Chondrocyte (in vitro differentiated cells): ENCODE measurements around the gene LRP6. TPM values are rescaled to one million over a fixed set of nuclear protein-coding genes. Genes with fewer than 3 reads are reported as not detected.

Experiments
- DNase-seq: peaks from one replicate; pipeline ENCODE4 v3.0.0; 2021; ENCODE audit warnings: mixed read lengths, low spot score
- H3K27ac Mint-ChIP-seq: one replicate; pipeline ENCODE4 v1.8.0; 2021; ENCODE audit warnings: mild to moderate bottlenecking, moderate library complexity, mixed read lengths; ENCODE audit not compliant: unreplicated experiment
- H3K27me3 Mint-ChIP-seq: 2 replicates; pipeline ENCODE4 v1.8.0; 2021; ENCODE audit warnings: low read depth, mixed read lengths
- H3K36me3 Mint-ChIP-seq: 2 replicates; pipeline ENCODE4 v1.8.0; 2021; ENCODE audit warnings: low read depth, mixed read lengths
- H3K4me1 Mint-ChIP-seq: 2 replicates; pipeline ENCODE4 v1.8.0; 2021; ENCODE audit warnings: low read depth, mild to moderate bottlenecking, mixed read lengths
- H3K4me3 Mint-ChIP-seq: one replicate; pipeline ENCODE4 v1.8.0; 2021; ENCODE audit warnings: mild to moderate bottlenecking, moderate library complexity, mixed read lengths; ENCODE audit not compliant: unreplicated experiment
- H3K9me3 Mint-ChIP-seq: 2 replicates; pipeline ENCODE4 v1.8.0; 2021; ENCODE audit warnings: low read depth, mixed read lengths
- total RNA-seq: library from RNA; stranded (reverse); gene quantifications from 3 replicates; pipeline ENCODE4 v1.2.1, GENCODE V29; 2021
- TF ChIP-seq, protein P1 (sequence below): fragments of 200-600 bp; sonication (generic); IDR thresholded peaks from 2 replicates; pipeline ENCODE4 v1.5.0; 2021; ENCODE audit warnings: antibody characterized with exemption, mild to moderate bottlenecking, moderate library complexity

The LRP6 gene
- total RNA-seq, 1 donor from 2014 or later: 41.4 TPM

DNA sequence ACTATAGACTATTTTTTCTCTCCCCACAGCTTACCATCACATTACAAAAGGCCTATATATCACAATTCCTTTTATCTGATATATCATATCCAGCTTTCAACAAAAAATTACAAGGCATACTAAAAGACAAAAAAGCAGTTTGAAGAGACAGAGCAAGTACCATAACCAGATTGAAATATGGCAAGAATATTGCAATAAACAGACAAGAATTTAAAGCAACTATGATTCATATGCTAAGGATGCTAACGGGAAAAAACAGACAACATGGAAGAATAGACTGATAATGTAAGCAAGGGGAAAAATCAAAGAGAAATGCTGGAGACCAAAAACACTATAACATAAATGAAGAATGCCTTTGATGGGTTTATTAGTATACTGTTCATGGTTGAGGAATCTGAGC, 40.7 kb downstream of the LRP6 start:
- Mint-ChIP-seq H3K9me3 (peaks cover 11% of the 10 kb centered on the region), H3K27ac (no peak overlapping the region), H3K4me1 (peaks cover 32% of the 10 kb centered on the region), H3K4me3 (no peak overlapping the region), H3K27me3 (no peaks in the 10 kb centered on the region), H3K36me3 (peaks cover 3% of the 10 kb centered on the region)
- no peak for DNase-seq
- TF ChIP-seq, protein P1, sequence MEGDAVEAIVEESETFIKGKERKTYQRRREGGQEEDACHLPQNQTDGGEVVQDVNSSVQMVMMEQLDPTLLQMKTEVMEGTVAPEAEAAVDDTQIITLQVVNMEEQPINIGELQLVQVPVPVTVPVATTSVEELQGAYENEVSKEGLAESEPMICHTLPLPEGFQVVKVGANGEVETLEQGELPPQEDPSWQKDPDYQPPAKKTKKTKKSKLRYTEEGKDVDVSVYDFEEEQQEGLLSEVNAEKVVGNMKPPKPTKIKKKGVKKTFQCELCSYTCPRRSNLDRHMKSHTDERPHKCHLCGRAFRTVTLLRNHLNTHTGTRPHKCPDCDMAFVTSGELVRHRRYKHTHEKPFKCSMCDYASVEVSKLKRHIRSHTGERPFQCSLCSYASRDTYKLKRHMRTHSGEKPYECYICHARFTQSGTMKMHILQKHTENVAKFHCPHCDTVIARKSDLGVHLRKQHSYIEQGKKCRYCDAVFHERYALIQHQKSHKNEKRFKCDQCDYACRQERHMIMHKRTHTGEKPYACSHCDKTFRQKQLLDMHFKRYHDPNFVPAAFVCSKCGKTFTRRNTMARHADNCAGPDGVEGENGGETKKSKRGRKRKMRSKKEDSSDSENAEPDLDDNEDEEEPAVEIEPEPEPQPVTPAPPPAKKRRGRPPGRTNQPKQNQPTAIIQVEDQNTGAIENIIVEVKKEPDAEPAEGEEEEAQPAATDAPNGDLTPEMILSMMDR: no peak

DNA sequence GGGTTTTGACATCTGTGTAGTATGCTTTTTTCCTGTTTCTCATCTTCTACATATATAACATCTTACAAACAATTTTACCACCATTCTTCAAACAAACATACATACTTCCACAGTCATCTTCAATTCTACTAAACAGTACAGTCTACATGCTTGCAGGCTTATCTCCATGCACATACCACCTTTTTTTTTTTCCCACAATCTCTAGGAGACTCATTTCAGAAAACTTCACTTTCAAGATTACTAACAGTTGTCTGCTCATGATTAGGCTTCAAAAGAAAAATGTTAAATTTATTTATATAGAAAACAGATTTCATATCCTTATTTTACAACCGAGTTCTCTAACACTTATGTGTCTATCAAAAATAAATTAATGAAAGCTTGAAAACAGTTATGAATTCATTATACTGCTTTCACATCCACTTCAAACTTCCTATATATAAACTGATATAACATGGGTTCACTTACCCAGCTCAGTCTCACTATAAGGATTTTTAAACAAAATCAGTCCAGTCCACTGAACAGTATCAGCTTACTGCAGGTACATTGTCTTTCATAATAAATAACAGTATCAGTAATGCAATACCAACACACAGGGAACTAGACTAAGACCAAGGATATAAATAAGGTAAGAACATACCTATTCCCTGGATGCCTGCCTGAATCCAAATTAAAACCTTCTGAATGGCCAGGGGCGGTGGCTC, 42.5 kb downstream of the LRP6 start:
- Mint-ChIP-seq H3K4me3 (no peak overlapping the region), H3K4me1 (peaks cover 37% of the 10 kb centered on the region), H3K9me3 (peaks cover 11% of the 10 kb centered on the region), H3K27me3 (no peaks in the 10 kb centered on the region), H3K27ac (no peak overlapping the region), H3K36me3 (peaks cover 3% of the 10 kb centered on the region)
- DNase-seq: no peak
- TF ChIP-seq, protein P1: no peak

DNA sequence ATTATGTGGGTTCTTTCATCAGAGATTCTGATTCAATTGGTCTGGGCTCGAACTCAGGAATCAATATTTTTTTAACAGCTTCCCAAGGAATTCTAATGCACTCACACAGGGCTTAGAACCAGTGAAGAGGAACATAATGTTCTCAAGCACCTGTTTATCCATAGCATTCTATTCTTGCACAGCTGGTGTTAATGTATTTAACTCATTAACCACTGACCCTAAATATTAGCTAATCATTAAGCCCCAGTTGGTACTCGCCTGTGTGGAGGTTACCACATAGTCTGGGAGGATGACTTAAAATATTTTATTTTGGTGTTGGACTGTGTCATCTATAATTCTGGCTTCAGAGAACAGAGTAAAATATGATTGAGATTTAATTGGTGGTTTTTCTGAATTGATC, 45.3 kb downstream of the LRP6 start:
- Mint-ChIP-seq H3K4me3 (no peak overlapping the region), H3K27ac (peak overlapping the region; percentile 18), H3K4me1 (peaks cover 46% of the 10 kb centered on the region)

DNA sequence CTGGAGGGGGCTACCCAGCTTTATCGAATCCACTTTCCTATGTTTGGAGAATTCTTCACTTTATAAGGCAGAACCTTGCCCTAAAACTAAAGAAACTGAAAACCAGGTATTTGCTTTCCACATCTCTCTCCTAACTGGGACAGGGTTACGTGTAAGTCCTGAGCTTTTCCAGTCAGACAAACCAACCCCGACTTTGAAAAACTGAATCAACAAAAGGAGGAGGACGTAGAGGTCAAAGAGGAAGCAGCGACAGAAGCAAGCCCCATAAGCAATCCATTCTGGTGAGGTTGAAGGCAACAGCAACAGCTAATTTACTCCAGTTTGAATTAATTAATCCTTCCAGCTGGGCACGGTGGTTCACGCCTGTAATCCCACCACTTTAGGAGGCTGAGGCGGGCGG, 47.2 kb downstream of the LRP6 start:
- peaks cover 2% of the 10 kb centered on the region for H3K9me3 Mint-ChIP-seq
- TF ChIP-seq, protein P1: no peak
- H3K36me3 Mint-ChIP-seq: peaks cover 2% of the 10 kb centered on the region
- peaks cover 54% of the 10 kb centered on the region for H3K4me1 Mint-ChIP-seq
- H3K4me3 Mint-ChIP-seq: no peak overlapping the region
- no peak for DNase-seq
- no peak overlapping the region for H3K27ac Mint-ChIP-seq
- H3K27me3 Mint-ChIP-seq: no peaks in the 10 kb centered on the region

More for the DNA sequence above, 45.3 kb downstream of the LRP6 start:
- Mint-ChIP-seq H3K9me3 (peaks cover 8% of the 10 kb centered on the region), H3K27me3 (no peaks in the 10 kb centered on the region), H3K36me3 (peaks cover 4% of the 10 kb centered on the region)
- no peak for DNase-seq
- TF ChIP-seq, protein P1: no peak

DNA sequence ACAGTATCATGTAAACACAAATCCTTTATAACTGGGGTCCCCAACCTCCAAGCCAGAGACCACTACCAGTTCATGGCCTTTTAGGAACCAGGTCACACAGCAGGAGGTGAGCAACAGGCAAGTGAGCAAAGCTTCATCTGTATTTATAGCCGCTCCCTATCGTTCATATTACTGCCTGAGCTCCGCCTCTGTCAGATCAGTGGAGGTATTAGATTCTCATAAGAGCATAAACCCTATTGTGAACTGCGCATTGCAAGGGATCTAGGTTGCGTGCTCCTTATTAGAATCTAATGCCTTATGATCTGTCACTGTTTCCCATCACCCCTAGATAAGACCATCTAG, 49.9 kb downstream of the LRP6 start:
- no peak overlapping the region for H3K4me3 Mint-ChIP-seq
- peak overlapping the region; percentile 60 for H3K27ac Mint-ChIP-seq
- peaks cover 57% of the 10 kb centered on the region for H3K4me1 Mint-ChIP-seq
- TF ChIP-seq, protein P1: no peak
- peaks cover 2% of the 10 kb centered on the region for H3K9me3 Mint-ChIP-seq
- H3K27me3 Mint-ChIP-seq: no peaks in the 10 kb centered on the region
- peaks cover 2% of the 10 kb centered on the region for H3K36me3 Mint-ChIP-seq
- no peak for DNase-seq
